GM12891 (cell line): ENCODE data around the gene KIF19.

Experiments used
- POLR2A ChIP-seq: IDR thresholded peaks from 2 replicates; pipeline ENCODE4 v1.6.1; 2011; ENCODE audit warnings: low read depth, low read length, control low read depth
- TAF1 ChIP-seq: IDR thresholded peaks from 2 replicates; pipeline ENCODE4 v1.6.1; 2011; ENCODE audit warnings: low read depth, low read length, control low read depth

DNA sequence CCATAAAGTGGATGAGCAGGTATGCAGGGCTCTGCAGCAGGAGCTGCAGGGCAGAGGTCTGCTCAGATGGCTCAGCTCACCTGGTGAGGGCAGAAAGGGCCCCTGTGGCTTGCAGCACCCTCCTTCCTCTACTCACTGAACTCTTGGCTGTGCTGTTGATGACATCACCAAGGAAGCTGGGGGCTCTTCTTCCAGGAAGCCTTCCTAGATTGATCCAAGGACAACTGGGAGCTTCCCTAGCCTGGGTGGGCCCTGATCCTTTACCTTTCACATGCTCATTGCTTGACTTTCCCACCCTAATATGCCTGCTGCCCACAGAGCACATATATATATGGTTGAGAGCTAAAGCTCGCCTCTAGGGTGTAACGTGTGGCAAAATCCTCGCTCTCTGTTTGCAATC lies 2.5 kb downstream of the KIF19 start:
- TF ChIP-seq POLR2A: no peak
- TF ChIP-seq TAF1: no peak
